NCI-H510A (cell line): Measurements from ENCODE around the gene SCYL1.
A peak's percentile ranks its signal among the peaks of the same experiment; 100 is the strongest.

Source experiments
- DNase-seq: peaks from one replicate; lab custom pipeline; 2025; lab: John Stamatoyannopoulos, UW

Gene SCYL1

DNA sequence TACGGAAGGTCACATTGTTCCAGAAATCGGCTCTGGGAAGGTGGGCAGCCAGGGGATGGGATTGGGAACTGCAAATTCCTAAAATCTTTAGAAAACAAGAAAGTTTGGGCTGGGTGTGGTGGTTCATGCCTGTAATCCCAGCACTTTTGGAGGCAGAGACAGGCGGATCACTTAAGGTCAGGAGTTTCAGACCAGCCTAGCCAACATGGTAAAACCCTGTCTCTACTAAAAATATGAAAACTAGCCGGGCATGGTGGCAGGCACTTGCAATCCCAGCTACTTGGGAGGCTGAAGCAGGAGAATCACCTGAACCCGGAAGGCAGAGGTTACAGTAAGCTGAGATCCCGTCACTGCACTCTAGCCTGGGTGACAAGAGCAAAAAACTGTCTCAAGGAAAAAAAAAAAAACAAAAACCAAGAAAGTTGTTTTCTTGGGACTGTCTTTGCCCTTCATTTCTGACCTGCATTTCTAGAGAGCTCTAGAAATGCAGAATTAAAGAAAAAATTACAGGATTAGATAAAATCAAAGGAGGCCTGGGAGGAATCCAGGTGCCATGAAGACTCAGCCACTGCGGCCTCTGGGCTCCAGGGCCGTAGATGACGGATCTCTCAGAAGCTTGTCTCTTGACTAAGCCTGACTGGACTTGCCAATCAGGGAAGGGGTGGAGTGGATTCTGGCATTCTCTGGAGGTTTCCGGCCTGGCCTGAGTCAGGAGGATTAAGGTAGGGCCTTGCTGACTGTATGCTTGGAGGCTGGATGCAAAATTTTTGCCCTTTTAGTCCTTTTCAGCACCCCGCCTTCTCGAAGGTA lies 31.3 kb upstream of the SCYL1 start:
- peak; percentile 49 for DNase-seq

- DNase-seq, result no peak
These were observed 28.4 kb upstream of the SCYL1 start for GRCh38 chr11:65496304-65497140.

- DNase-seq, result peak; percentile 98
These were observed 27.5 kb upstream of the SCYL1 start for GRCh38 chr11:65497141-65498041.

GRCh38 chr11:65498042-65498726 lies 26.7 kb upstream of the SCYL1 start:
- DNase-seq, result no peak

- DNase-seq, result no peak
These were observed 26.2 kb upstream of the SCYL1 start for GRCh38 chr11:65498727-65498976.

DNA sequence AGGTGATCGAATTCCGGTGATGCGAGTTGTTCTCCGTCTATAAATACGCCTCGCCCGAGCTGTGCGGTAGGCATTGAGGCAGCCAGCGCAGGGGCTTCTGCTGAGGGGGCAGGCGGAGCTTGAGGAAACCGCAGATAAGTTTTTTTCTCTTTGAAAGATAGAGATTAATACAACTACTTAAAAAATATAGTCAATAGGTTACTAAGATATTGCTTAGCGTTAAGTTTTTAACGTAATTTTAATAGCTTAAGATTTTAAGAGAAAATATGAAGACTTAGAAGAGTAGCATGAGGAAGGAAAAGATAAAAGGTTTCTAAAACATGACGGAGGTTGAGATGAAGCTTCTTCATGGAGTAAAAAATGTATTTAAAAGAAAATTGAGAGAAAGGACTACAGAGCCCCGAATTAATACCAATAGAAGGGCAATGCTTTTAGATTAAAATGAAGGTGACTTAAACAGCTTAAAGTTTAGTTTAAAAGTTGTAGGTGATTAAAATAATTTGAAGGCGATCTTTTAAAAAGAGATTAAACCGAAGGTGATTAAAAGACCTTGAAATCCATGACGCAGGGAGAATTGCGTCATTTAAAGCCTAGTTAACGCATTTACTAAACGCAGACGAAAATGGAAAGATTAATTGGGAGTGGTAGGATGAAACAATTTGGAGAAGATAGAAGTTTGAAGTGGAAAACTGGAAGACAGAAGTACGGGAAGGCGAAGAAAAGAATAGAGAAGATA lies 25.7 kb upstream of the SCYL1 start, which contains the start of gene MALAT1:
MALAT1 (plus strand) TSS at position 69 of the 736 bp plus-strand sequence.
- peak; percentile 90 for DNase-seq

DNA sequence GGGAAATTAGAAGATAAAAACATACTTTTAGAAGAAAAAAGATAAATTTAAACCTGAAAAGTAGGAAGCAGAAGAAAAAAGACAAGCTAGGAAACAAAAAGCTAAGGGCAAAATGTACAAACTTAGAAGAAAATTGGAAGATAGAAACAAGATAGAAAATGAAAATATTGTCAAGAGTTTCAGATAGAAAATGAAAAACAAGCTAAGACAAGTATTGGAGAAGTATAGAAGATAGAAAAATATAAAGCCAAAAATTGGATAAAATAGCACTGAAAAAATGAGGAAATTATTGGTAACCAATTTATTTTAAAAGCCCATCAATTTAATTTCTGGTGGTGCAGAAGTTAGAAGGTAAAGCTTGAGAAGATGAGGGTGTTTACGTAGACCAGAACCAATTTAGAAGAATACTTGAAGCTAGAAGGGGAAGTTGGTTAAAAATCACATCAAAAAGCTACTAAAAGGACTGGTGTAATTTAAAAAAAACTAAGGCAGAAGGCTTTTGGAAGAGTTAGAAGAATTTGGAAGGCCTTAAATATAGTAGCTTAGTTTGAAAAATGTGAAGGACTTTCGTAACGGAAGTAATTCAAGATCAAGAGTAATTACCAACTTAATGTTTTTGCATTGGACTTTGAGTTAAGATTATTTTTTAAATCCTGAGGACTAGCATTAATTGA lies 25.0 kb upstream of the SCYL1 start:
- no peak for DNase-seq

DNA sequence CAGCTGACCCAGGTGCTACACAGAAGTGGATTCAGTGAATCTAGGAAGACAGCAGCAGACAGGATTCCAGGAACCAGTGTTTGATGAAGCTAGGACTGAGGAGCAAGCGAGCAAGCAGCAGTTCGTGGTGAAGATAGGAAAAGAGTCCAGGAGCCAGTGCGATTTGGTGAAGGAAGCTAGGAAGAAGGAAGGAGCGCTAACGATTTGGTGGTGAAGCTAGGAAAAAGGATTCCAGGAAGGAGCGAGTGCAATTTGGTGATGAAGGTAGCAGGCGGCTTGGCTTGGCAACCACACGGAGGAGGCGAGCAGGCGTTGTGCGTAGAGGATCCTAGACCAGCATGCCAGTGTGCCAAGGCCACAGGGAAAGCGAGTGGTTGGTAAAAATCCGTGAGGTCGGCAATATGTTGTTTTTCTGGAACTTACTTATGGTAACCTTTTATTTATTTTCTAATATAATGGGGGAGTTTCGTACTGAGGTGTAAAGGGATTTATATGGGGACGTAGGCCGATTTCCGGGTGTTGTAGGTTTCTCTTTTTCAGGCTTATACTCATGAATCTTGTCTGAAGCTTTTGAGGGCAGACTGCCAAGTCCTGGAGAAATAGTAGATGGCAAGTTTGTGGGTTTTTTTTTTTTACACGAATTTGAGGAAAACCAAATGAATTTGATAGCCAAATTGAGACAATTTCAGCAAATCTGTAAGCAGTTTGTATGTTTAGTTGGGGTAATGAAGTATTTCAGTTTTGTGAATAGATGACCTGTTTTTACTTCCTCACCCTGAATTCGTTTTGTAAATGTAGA lies 24.3 kb upstream of the SCYL1 start:
- no peak for DNase-seq

DNA sequence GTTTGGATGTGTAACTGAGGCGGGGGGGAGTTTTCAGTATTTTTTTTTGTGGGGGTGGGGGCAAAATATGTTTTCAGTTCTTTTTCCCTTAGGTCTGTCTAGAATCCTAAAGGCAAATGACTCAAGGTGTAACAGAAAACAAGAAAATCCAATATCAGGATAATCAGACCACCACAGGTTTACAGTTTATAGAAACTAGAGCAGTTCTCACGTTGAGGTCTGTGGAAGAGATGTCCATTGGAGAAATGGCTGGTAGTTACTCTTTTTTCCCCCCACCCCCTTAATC lies 23.8 kb upstream of the SCYL1 start:
- DNase-seq, result no peak

- DNase-seq, result no peak
These were observed 23.2 kb upstream of the SCYL1 start for GRCh38 chr11:65501472-65502273.

GRCh38 chr11:65502274-65502554 lies 22.7 kb upstream of the SCYL1 start:
- DNase-seq, result no peak

DNA sequence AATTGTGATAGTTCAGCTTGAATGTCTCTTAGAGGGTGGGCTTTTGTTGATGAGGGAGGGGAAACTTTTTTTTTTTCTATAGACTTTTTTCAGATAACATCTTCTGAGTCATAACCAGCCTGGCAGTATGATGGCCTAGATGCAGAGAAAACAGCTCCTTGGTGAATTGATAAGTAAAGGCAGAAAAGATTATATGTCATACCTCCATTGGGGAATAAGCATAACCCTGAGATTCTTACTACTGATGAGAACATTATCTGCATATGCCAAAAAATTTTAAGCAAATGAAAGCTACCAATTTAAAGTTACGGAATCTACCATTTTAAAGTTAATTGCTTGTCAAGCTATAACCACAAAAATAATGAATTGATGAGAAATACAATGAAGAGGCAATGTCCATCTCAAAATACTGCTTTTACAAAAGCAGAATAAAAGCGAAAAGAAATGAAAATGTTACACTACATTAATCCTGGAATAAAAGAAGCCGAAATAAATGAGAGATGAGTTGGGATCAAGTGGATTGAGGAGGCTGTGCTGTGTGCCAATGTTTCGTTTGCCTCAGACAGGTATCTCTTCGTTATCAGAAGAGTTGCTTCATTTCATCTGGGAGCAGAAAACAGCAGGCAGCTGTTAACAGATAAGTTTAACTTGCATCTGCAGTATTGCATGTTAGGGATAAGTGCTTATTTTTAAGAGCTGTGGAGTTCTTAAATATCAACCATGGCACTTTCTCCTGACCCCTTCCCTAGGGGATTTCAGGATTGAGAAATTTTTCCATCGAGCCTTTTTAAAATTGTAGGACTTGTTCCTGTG lies 22.1 kb upstream of the SCYL1 start:
- no peak for DNase-seq

- DNase-seq, result no peak
These were observed 21.4 kb upstream of the SCYL1 start for GRCh38 chr11:65503368-65503948.

DNA sequence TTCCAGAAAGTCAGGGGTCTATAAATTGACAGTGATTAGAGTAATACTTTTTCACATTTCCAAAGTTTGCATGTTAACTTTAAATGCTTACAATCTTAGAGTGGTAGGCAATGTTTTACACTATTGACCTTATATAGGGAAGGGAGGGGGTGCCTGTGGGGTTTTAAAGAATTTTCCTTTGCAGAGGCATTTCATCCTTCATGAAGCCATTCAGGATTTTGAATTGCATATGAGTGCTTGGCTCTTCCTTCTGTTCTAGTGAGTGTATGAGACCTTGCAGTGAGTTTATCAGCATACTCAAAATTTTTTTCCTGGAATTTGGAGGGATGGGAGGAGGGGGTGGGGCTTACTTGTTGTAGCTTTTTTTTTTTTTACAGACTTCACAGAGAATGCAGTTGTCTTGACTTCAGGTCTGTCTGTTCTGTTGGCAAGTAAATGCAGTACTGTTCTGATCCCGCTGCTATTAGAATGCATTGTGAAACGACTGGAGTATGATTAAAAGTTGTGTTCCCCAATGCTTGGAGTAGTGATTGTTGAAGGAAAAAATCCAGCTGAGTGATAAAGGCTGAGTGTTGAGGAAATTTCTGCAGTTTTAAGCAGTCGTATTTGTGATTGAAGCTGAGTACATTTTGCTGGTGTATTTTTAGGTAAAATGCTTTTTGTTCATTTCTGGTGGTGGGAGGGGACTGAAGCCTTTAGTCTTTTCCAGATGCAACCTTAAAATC lies 20.8 kb upstream of the SCYL1 start:
- no peak for DNase-seq

DNA sequence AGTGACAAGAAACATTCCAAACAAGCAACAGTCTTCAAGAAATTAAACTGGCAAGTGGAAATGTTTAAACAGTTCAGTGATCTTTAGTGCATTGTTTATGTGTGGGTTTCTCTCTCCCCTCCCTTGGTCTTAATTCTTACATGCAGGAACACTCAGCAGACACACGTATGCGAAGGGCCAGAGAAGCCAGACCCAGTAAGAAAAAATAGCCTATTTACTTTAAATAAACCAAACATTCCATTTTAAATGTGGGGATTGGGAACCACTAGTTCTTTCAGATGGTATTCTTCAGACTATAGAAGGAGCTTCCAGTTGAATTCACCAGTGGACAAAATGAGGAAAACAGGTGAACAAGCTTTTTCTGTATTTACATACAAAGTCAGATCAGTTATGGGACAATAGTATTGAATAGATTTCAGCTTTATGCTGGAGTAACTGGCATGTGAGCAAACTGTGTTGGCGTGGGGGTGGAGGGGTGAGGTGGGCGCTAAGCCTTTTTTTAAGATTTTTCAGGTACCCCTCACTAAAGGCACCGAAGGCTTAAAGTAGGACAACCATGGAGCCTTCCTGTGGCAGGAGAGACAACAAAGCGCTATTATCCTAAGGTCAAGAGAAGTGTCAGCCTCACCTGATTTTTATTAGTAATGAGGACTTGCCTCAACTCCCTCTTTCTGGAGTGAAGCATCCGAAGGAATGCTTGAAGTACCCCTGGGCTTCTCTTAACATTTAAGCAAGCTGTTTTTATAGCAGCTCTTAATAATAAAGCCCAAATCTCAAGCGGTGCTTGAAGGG lies 20.0 kb upstream of the SCYL1 start:
- DNase-seq, result no peak

- DNase-seq, result no peak
These were observed 19.2 kb upstream of the SCYL1 start for GRCh38 chr11:65505466-65506289.
